ENCODE results near the gene TRPC4.

TRPC4 gene

GRCh38 chr13:37651891-37652290, 217.7 kb downstream of the TRPC4 start:
- DNase-seq = no peak

DNA sequence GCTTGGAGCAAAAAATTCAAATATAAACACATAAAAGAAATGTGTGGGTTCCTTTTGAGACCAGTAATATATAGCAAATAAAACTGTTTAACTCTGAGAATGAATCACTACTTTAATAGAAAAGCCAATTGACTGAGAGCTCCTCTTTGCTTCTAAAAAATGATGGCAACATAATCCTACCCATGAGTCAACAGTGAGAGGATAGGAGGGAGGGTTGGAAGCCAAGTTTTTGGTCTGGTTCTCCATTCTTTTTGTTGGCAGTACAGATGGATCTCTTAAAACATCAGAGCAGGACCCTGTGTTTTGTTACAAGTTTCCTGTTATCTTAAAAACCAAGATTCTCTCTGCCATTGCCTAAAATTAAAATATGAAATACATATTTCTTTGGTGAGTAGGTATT, 221.0 kb downstream of the TRPC4 start:
- no peak for DNase-seq

DNA sequence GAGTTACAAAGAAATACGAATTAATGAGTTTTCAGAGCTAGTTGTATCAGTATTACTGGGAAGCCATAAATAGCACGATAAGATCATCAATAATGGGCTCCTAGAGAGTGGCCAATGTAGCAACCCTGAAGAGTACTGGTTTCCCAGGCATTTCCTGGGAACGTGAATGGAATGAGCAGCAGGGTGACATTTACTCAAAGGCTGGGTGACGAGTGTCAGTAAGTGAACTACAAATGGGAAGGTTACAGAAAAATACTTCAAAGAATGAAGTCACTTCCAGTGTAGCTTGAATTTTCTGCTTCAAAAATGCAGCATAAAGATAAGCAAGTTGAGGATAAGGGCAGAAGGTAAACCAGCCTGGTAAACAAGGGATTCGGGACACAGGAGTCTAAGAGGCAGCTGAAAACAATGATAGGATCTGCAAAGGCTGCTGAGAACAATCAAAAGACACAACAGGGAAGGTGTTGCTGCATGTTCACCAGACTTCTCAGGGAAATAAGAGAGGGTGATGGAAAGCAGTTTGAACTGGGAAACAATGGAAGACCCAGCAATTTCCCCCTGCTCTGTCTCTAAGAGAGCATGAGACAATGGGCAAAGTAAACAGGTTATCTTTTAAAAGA, 222.4 kb downstream of the TRPC4 start:
- DNase-seq = no peak

DNA sequence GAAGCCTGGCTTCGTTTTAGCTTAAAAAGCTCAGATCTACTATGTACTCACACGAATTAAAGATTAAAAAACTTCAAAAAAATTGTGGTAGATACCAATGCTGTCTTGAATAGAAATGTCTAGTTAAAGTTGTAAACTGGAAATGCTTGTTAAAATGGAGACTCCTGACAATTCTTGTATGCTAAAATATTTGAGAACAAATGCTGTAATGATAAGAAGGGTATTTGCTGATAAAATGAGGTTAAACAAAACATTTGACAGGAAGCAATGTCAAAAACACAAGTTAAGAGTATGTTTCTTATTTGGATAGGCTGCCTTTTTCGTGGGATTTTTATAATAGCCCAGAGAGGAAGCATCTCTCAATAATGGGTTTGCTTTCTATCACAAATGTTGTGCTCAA, 223.0 kb downstream of the TRPC4 start:
- DNase-seq = no peak

DNA sequence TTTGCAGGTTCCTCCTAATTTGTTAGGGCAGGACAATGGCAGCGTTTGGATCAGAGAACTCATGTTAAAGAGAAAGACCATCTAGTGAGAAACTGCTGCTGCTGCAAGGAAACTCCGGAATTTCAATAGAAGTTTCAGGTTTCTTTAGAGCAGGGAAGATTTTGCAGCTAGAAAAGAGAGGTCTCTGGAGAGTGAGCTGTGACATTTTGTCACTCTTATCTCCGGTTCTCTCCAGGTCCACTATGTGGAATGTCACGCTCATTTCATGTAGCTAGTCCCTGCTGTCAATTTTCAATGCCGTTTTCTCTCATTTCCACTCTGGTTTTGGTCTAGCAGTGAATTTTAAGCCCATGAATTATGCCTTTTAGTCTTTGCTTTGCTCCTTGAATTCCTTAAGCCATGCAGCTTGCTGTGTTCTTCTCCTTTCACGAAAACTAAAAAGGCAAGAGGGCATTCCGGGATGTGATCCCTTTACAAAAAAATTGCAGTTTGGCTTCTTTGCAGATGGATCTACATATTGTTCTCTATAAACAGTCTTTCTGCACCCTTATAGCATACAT, 224.3 kb downstream of the TRPC4 start:
- DNase-seq = no peak

GRCh38 chr13:37641391-37641790, 228.2 kb downstream of the TRPC4 start:
- no peak for DNase-seq

DNA sequence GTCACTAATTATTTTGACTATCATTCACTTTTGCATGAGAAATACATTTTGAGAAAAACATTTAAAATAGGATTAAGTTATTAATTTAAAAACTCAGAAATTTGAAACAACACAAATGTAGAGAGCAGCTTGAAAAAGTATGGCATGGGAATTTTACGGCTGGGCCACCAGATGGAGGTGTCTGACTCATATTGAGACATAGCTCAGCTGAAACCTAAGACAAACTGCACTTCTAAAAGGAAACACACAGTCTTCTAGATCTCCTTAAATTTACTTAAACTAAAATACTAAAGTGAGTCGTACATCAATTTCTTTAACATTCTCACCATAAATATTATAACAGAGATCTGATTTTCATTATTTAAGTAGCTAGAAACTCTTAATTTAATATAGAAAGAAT, 229.1 kb downstream of the TRPC4 start:
- DNase-seq = no peak

- DNase-seq = no peak
Observed at GRCh38 chr13:37636701-37637100, 232.9 kb downstream of the TRPC4 start.

- no peak for DNase-seq
Observed at GRCh38 chr13:37632294-37632693, 237.3 kb downstream of the TRPC4 start.

- no peak for DNase-seq
Observed at GRCh38 chr13:37627428-37627827, 242.1 kb downstream of the TRPC4 start.

GRCh38 chr13:37621811-37622361, 247.7 kb downstream of the TRPC4 start:
- no peak for DNase-seq

GRCh38 chr13:37618554-37618953, 251.0 kb downstream of the TRPC4 start:
- no peak for DNase-seq

DNA sequence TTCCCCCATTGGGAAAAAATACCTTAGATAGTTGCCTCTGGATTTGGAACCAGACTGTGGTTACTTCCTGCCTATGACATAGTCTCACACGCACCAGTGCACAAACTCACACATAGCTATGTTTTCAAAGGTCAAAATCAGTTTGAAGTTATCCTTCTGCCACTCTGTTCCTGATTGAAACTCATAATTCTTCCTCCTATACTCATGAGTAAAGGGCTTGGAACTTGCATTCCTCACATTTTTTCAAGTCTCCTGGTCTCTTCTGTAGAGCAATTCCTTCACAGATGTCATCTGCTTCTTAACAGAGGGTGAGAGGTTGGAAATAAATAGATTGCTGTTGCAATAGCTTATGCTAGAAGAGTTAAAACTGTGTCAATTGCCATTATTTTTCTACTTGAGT, 252.4 kb downstream of the TRPC4 start:
- no peak for DNase-seq

GRCh38 chr13:37616131-37616530, 253.4 kb downstream of the TRPC4 start:
- DNase-seq = no peak

GRCh38 chr13:37615276-37615675, 254.3 kb downstream of the TRPC4 start:
- DNase-seq = no peak

DNA sequence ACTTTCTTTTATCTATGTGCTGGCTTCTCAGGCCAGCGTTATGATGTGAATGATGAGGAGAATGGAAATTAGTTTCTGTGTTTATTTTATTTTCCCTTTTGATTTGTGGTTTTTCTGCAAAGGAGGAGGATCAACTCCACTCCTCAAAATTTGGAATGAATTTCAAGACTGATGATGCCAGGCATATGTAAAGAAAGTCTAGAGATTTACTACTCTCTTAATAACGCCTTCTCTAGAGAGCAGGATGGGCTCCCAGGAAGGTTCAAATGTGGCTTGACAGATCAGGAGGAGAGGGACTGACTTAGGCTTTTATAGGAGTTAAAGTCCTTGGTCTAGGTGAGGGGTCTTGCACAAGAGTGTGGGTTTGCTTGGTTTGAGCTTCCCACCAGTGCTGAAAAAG, 255.9 kb downstream of the TRPC4 start:
- no peak for DNase-seq

DNA sequence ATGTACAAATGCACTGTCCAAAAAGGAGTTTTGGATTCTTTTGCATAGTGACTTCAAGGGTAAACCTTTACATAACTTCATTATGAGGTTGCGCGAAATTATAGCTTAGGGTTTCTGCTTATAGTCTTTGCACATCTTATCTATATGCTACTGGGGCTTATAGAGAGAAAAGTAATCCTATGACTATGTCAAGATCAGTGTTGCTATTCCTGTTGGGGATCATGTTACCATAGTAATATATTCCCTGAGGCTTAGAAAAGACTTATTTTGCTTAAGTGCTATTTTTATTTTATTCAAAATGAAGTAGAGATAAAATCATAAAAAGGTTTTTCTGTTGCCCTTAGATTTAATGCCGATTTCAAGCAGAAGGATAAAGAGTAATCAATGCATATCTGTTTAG, 256.3 kb downstream of the TRPC4 start:
- DNase-seq = no peak

GRCh38 chr13:37608750-37609339, 260.7 kb downstream of the TRPC4 start:
- no peak for DNase-seq

DNA sequence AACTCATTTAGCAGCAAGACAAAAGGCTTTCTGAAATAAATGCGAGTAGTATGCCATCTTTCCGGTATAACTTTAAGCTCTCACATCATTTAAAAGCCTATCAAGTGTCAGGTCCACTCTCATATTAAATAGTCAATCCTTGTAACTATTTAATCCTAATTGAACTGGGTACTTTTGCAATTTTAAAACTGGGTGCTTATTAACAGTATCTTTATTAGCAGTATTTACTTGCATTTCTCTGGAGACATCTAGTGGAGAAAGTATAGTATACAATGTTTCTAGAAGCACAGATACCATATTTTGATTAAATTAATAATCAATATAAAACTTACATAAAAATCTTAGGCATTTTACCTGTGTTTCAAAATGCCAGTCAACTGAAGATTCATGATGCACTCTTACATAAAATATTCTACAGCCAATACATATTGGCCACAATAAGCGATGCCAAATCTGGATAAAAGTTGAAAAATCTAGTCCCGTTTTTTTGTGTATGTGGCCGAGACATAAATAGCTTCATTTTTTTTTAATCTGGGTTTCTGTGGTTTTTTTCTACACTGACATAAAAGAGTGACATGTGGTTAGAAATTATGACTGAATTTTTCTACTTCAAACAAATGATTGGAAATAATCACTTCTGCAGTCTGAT, 266.7 kb downstream of the TRPC4 start:
- no peak for DNase-seq

DNA sequence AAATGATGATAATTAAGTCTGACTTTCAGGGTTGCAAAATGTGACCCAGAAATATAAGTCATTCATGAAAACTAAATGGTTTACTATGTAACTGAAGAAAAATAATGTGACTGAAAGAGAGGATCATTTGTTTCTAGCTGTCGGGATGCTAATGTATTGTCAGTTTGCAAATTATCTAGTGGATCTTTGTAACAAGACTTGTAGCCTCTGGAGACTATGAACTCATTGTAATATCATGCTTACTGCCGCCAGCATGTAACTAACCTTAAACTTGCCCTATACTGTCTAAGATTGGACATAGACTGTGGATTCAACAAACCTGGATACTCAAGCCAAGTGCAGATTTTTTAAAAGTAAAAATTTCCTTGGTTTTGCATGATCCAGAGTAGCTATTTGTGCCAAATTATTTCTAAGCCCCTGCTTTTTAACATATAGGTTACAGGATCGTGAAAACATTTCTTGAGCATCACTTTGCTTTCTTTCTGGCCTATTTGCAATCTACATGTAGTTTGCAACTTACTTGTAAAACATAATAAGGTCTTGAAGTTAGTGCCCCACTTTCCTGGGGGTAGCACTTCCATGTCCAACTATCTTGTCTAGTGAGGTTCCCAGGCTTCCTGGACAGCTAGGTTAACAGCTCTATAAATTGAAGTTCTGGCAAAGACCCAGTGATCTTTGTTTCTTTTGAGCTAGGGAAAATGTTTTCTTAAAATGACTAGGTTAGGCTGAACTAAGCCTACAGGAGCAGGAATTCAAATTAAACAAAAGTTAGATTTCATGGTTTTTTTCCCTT, 267.7 kb downstream of the TRPC4 start:
- no peak for DNase-seq

DNA sequence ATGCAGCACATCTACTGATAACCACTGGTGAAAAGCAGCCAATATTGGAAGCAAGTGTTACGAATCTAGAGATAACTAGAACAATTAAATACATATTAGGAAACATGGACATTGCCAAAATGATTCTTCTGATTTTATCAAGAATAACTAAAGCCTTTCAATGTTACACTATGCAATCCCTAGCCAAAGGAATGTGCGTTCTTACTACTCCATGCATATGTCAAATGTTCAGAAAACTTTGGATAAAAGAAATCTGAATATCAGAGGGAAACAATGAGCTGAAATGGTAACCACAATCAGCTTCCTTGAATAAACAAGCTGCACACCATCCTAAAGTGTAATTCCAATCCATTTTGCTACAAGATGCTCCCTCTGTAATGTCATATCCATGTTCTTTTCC, 270.1 kb downstream of the TRPC4 start:
- DNase-seq = no peak

GRCh38 chr13:37598597-37598996, 271.0 kb downstream of the TRPC4 start, which contains the start of gene POSTN:
POSTN (minus strand) TSS chr13:37598768; CDS start chr13:37598726, 42 bp downstream.
- DNase-seq = no peak

GRCh38 chr13:37597477-37598025, 272.0 kb downstream of the TRPC4 start:
- DNase-seq = no peak

All from T1000 (cell line).